GM08714 (cell line): ENCODE results near the gene ZNF430.

Experiments used
- H3K4me3 ChIP-seq: fragments of 200-500 bp; sonication (Bioruptor generic); 2 replicates; pipeline ENCODE4 v1.5.1; 2014; ENCODE audit warnings: mild to moderate bottlenecking, low read length, inconsistent platforms
- ZNF274 ChIP-seq: IDR thresholded peaks from 2 replicates; pipeline ENCODE4 v1.6.1; 2012; ENCODE audit warnings: mild to moderate bottlenecking, low read depth, low read length

Gene ZNF430

GRCh38 chr19:21087871-21088270, 67.4 kb downstream of the ZNF430 start:
- no peak overlapping the region for H3K4me3 ChIP-seq
- no peak for TF ChIP-seq ZNF274

GRCh38 chr19:21092109-21092508, 71.7 kb downstream of the ZNF430 start:
- H3K4me3 ChIP-seq = no peak overlapping the region
- no peak for TF ChIP-seq ZNF274

GRCh38 chr19:21094347-21095025, 74.0 kb downstream of the ZNF430 start:
- H3K4me3 ChIP-seq = no peak overlapping the region
- TF ChIP-seq ZNF274 = no peak

GRCh38 chr19:21098291-21098690, 77.8 kb downstream of the ZNF430 start:
- H3K4me3 ChIP-seq = no peak overlapping the region
- no peak for TF ChIP-seq ZNF274

- no peak for TF ChIP-seq ZNF274
- H3K4me3 ChIP-seq = no peak overlapping the region
These were observed 81.2 kb downstream of the ZNF430 start for GRCh38 chr19:21101521-21102242.

GRCh38 chr19:21109116-21109515, 88.7 kb downstream of the ZNF430 start:
- no peak for TF ChIP-seq ZNF274
- H3K4me3 ChIP-seq = no peak overlapping the region
